GM12874 (cell line): ENCODE data around the gene DOCK3.

Experiments used
- CTCF ChIP-seq: IDR thresholded peaks from 2 replicates; pipeline ENCODE4 v1.5.1; 2011; ENCODE audit warnings: low read depth, mild to moderate bottlenecking, control low read depth, low read length, moderate library complexity; ENCODE audit not compliant: insufficient read depth

The DOCK3 gene

GRCh38 chr3:51004235-51004634 lies 329.5 kb downstream of the DOCK3 start:
- TF ChIP-seq CTCF: no peak

- no peak for TF ChIP-seq CTCF
Measured at GRCh38 chr3:51024121-51024520, 349.4 kb downstream of the DOCK3 start.

- no peak for TF ChIP-seq CTCF
Measured at GRCh38 chr3:51024765-51025632, 350.3 kb downstream of the DOCK3 start.

- no peak for TF ChIP-seq CTCF
Measured at GRCh38 chr3:51031666-51032065, 356.9 kb downstream of the DOCK3 start.

- no peak for TF ChIP-seq CTCF
Measured at GRCh38 chr3:51035630-51036029, 360.9 kb downstream of the DOCK3 start.

GRCh38 chr3:51044982-51045381 lies 370.3 kb downstream of the DOCK3 start:
- no peak for TF ChIP-seq CTCF

- TF ChIP-seq CTCF: no peak
Measured at GRCh38 chr3:51052562-51052961, 377.8 kb downstream of the DOCK3 start.

GRCh38 chr3:51057121-51057520 lies 382.4 kb downstream of the DOCK3 start:
- no peak for TF ChIP-seq CTCF
